HepG2 (cell line): ENCODE data around the gene LRRC73. TPM values are rescaled to one million over a fixed set of nuclear protein-coding genes. Genes with fewer than 3 reads are reported as not detected.

Experiments used
- ATAC-seq: fragments of 200-7000 bp; cut with Tn5 transposase; 3 replicates; pipeline ENCODE4 v1.9.1; 2020; ENCODE audit warnings: mild to moderate bottlenecking, moderate library complexity
- BruUV-seq: library from RNA; stranded (reverse); fragments of 400-500 nt; replicated peaks from 2 replicates; lab custom pipeline; 2021; lab: Mats Ljungman, UMichigan
- CTCF ChIA-PET: fragments of 300-600 bp; formaldehyde crosslinking; extraction: SDS; loops from one replicate; lab custom pipeline; 2021; ENCODE audit warnings: low total read pairs, inconsistent platforms, low intra/inter-chr PET ratio; lab: Yijun Ruan, JAX
- POLR2A ChIA-PET: fragments of 350-600 bp; sonication (Branson Sonifier 250); formaldehyde crosslinking; loops from one replicate; lab custom pipeline; 2020; ENCODE audit warnings: antibody characterized with exemption, inconsistent platforms; lab: Yijun Ruan, JAX
- DNase-seq: peaks from one replicate; pipeline ENCODE4 v3.0.0-alpha.2; 2015; ENCODE audit warnings: low spot score
- FAIRE-seq: peaks from 3 replicates; lab custom pipeline; 2011; peaks lifted over from hg19 to GRCh38; lab: Jason Lieb, UNC
- H2AFZ ChIP-seq: one replicate; pipeline ENCODE4 v1.6.1; 2011; ENCODE audit warnings: low read length, inconsistent platforms
- H3K27ac ChIP-seq: fragments of 300-600 bp; 3 replicates; pipeline ENCODE4 v1.8.0; 2011; ENCODE audit warnings: mixed run types, mild to moderate bottlenecking, mixed read lengths, low read length, inconsistent platforms; ENCODE audit not compliant: insufficient read depth; ENCODE audit errors: extremely low read length
- H3K27me3 ChIP-seq, 2 experiments: fragments of 200-600 bp in 1 of 2; 2 replicates in 1 of 2; 3 replicates in 1 of 2; pipeline versions ENCODE4 v1.6.0 to v1.8.0; 2011; ENCODE audit warnings: low read length in 2 of 2, mild to moderate bottlenecking in 2 of 2, moderate library complexity in 2 of 2, inconsistent platforms in 1 of 2; ENCODE audit not compliant: insufficient read depth in 2 of 2, control insufficient read depth in 1 of 2
- H3K36me3 ChIP-seq, 2 experiments: fragments of 200-600 bp in 1 of 2; replicated peaks in 1 of 2; 2 replicates in 1 of 2; 3 replicates in 1 of 2; pipeline versions ENCODE4 v1.5.1 to v1.8.0; 2011; ENCODE audit warnings: low read length in 2 of 2, inconsistent platforms in 1 of 2; ENCODE audit not compliant: insufficient read depth in 2 of 2, control insufficient read depth in 1 of 2
- H3K4me1 ChIP-seq: 2 replicates; pipeline ENCODE4 v1.5.1; 2012; ENCODE audit warnings: low read length, inconsistent platforms; ENCODE audit not compliant: insufficient read depth
- H3K4me2 ChIP-seq: 2 replicates; pipeline ENCODE4 v1.6.0; 2011; ENCODE audit warnings: low read depth, low read length, inconsistent platforms
- H3K4me3 ChIP-seq, 3 experiments: fragments of 200-600 bp in 1 of 3; sonication (generic), shearing (Covaris generic) in 1 of 3; replicated peaks in 1 of 3; 2 replicates each; pipeline ENCODE4 v1.5.1; 2011 to 2016; ENCODE audit warnings: low read length in 3 of 3, inconsistent platforms in 2 of 3, low read depth in 2 of 3, mild to moderate bottlenecking in 2 of 3, control low read depth in 1 of 3, mixed read lengths in 1 of 3; ENCODE audit not compliant: insufficient read depth in 1 of 3
- H3K79me2 ChIP-seq: one replicate; pipeline ENCODE4 v1.6.1; 2011; ENCODE audit warnings: low read length, inconsistent platforms; ENCODE audit not compliant: insufficient read depth
- H3K9ac ChIP-seq: 2 replicates; pipeline ENCODE4 v1.6.0; 2011; ENCODE audit warnings: mild to moderate bottlenecking, low read depth, low read length, inconsistent platforms; ENCODE audit not compliant: insufficient read depth
- H3K9me3 ChIP-seq: 2 replicates; pipeline ENCODE4 v1.5.1; 2012; ENCODE audit warnings: mild to moderate bottlenecking, low read length
- H4K20me1 ChIP-seq: 2 replicates; pipeline ENCODE4 v1.6.0; 2011; ENCODE audit warnings: inconsistent platforms, mild to moderate bottlenecking, low read length, moderate library complexity; ENCODE audit not compliant: insufficient read depth
- ARNTL ChIP-seq: sonication (generic); formaldehyde crosslinking; IDR thresholded peaks from 2 replicates; pipeline ENCODE4 v1.4.0; 2020; ENCODE audit warnings: mild to moderate bottlenecking, missing genetic modification reagents
- MTF2 ChIP-seq: sonication (generic); formaldehyde crosslinking; IDR thresholded peaks from 2 replicates; pipeline ENCODE4 v1.5.0; 2020; ENCODE audit warnings: missing genetic modification reagents, borderline replicate concordance
- MXD3 ChIP-seq: IDR thresholded peaks from 2 replicates; pipeline ENCODE4 v1.6.1; 2016; ENCODE audit warnings: mild to moderate bottlenecking, missing biosample characterization, missing genetic modification reagents
- MZF1 ChIP-seq: sonication (generic); formaldehyde crosslinking; IDR thresholded peaks from 2 replicates; pipeline ENCODE4 v1.8.1; 2023; ENCODE audit warnings: mild to moderate bottlenecking, missing genetic modification reagents, borderline replicate concordance
- RELA ChIP-seq: sonication (generic); formaldehyde crosslinking; IDR thresholded peaks from 2 replicates; pipeline ENCODE4 v1.4.0; 2020; ENCODE audit warnings: missing genetic modification reagents
- SIN3A ChIP-seq: IDR thresholded peaks from 2 replicates; pipeline ENCODE4 v1.6.1; 2011; ENCODE audit warnings: low read depth, mild to moderate bottlenecking, control low read depth, low read length, borderline replicate concordance
- STAT6 ChIP-seq: sonication (generic); formaldehyde crosslinking; IDR thresholded peaks from 2 replicates; pipeline ENCODE4 v1.4.0; 2020; ENCODE audit warnings: missing genetic modification reagents, mild to moderate bottlenecking, borderline replicate concordance
- ZBTB49 ChIP-seq: sonication (generic); formaldehyde crosslinking; IDR thresholded peaks from 2 replicates; pipeline ENCODE4 v1.4.0; 2020; ENCODE audit warnings: missing genetic modification reagents, borderline replicate concordance
- ZNF121 ChIP-seq: sonication (generic); formaldehyde crosslinking; IDR thresholded peaks from 2 replicates; pipeline ENCODE4 v1.5.0; 2020; ENCODE audit warnings: mild to moderate bottlenecking, missing genetic modification reagents
- ZNF138 ChIP-seq: sonication (generic); formaldehyde crosslinking; IDR thresholded peaks from 2 replicates; pipeline ENCODE4 v1.5.0; 2020; ENCODE audit warnings: mild to moderate bottlenecking, low read depth, missing genetic modification reagents
- ZNF547 ChIP-seq: sonication (generic); formaldehyde crosslinking; IDR thresholded peaks from 2 replicates; pipeline ENCODE4 v1.5.1; 2020; ENCODE audit warnings: mild to moderate bottlenecking, missing genetic modification reagents
- ZNF639 ChIP-seq: conservative IDR thresholded peaks from 2 replicates; pipeline ENCODE4 v1.6.1; 2018; ENCODE audit warnings: missing genetic modification reagents
- ZNF703 ChIP-seq: sonication (generic); formaldehyde crosslinking; IDR thresholded peaks from 2 replicates; pipeline ENCODE4 v1.5.1; 2020; ENCODE audit warnings: missing genetic modification reagents, mild to moderate bottlenecking, moderate library complexity, borderline replicate concordance
- ZNF740 ChIP-seq: sonication (generic); formaldehyde crosslinking; IDR thresholded peaks from 2 replicates; pipeline ENCODE4 v1.4.0; 2020; ENCODE audit warnings: missing genetic modification reagents
- WGBS: methylation state at CpG from one replicate; pipeline ENCODE4 v1.1.6; 2017; ENCODE audit warnings: low lambda C conversion rate; 5-methylcytosine and 5-hydroxymethylcytosine counted together
- in situ Hi-C: cut with HindIII; loops from 2 replicates; pipeline ENCODE4 v1.10.0; 2017; ENCODE audit warnings: low pct_unique_long_range_greater_than_20kb; ENCODE audit not compliant: extremely low pct_ligation_motif_present
- intact Hi-C: fragments of 100-400 bp; cut with micrococcal nuclease; formaldehyde crosslinking; loops from one replicate; pipeline ENCODE4 v1.10.0; 2022; ENCODE audit not compliant: unreplicated experiment
- polyA plus RNA-seq, 8 experiments: library from polyadenylated mRNA; depleted of rRNA in 3 of 8; stranded (reverse) in 7 of 8; unstranded in 1 of 8; fragments of >200 nt; fragmentation: Illumina TruSeq in 4 of 8; extraction: Trizol in 4 of 8; gene quantifications; 2 replicates each; pipeline versions ENCODE4 v1.2.1 to v1.2.3, GENCODE V29; 2011 to 2016; ENCODE audit warnings: low read depth in 4 of 8, missing spikeins in 1 of 8, mixed read lengths in 1 of 8; ENCODE audit not compliant: insufficient read depth in 1 of 8
- total RNA-seq, 5 experiments: library from RNA; depleted of rRNA; stranded (reverse); fragments of >200 nt; fragmentation: Illumina TruSeq; extraction: Trizol; gene quantifications; 2 replicates each; pipeline ENCODE4 v1.2.3, GENCODE V29; 2016; ENCODE audit warnings: low read depth in 1 of 5

LRRC73 gene
- total and polyA plus RNA-seq, 2 of the 13 experiments (the other 11 are each of a cell fraction or from before 2014, with no cell fraction given): 0.11 to 0.12 TPM

- Histone ChIP-seq H3K4me2 (peak overlapping the region; percentile 50), H3K9ac (0 out of 2 replicates have a peak overlapping the region, but pooled peaks have one; percentile 16), H3K36me3 (peaks cover 16 to 17% of the 10 kb centered on the region in 2 experiments), H4K20me1 (no peaks in the 10 kb centered on the region), H2AFZ (no peak overlapping the region), H3K4me3 (0 out of 6 replicates have a peak overlapping the region, but pooled peaks of 1 of the 3 experiments have one; percentile 13), H3K27me3 (no peaks in the 10 kb centered on the region), H3K79me2 (peaks cover 45% of the 10 kb centered on the region), H3K4me1 (peaks cover 13% of the 10 kb centered on the region), H3K9me3 (no peaks in the 10 kb centered on the region), H3K27ac (no peak overlapping the region)
- no TSS peak for BruUV-seq
- CTCF ChIA-PET: interaction anchor here (3.5 kb wide), 1 partner anchor 40 kb away, joined by 53 read pairs; the partner anchor contains the start of gene DLK2
- in situ Hi-C loops: loop anchor here (5.0 kb wide), 1 partner anchor 37 kb away; the partner anchor contains the start of gene DLK2
- FAIRE-seq (no peak), ATAC-seq (no peak), DNase-seq (no peak)
- intact Hi-C loops: loop anchor here (5.0 to 10.0 kb wide), 2 partner anchors 60 to 232 kb away; no protein-coding TSS in a partner anchor
- 92% methylated on average over 6 of the region's 6 CpGs for WGBS
- POLR2A ChIA-PET: interaction anchor here (1.1 to 6.4 kb wide), 9 partner anchors 9 to 320 kb away, joined by 3 to 141 read pairs (median 6); partner anchors contain the start of genes ABCC10, DLK2 and TJAP1
- no peak for TF ChIP-seq ZNF703 (CRISPR knock-in tag)
- no peak for TF ChIP-seq ZBTB49 (CRISPR knock-in tag)
- TF ChIP-seq SIN3A: 0 out of 2 replicates have a peak, but pooled peaks have one; percentile 5
- TF ChIP-seq ARNTL (CRISPR knock-in tag): peak; percentile 13; the same call in 1 of the 2 replicates
- TF ChIP-seq RELA (CRISPR knock-in tag): no peak
- TF ChIP-seq STAT6 (CRISPR knock-in tag): no peak
- 0 out of 2 replicates have a peak, but pooled peaks have one; percentile 44 for TF ChIP-seq ZNF138 (CRISPR knock-in tag)
- TF ChIP-seq ZNF547 (CRISPR knock-in tag): peak; percentile 73; the same call in 1 of the 2 replicates
- TF ChIP-seq ZNF121 (CRISPR knock-in tag): no peak
- no peak for TF ChIP-seq ZNF740
- TF ChIP-seq MXD3 (CRISPR knock-in tag): no peak
- TF ChIP-seq ZNF639: no peak
- no peak for TF ChIP-seq MZF1 (CRISPR knock-in tag)
- no peak for TF ChIP-seq MTF2
These were observed 15.8 kb downstream of the LRRC73 start for GRCh38 chr6:43494321-43494720.
